SK-N-SH (cell line): Measurements from ENCODE around the gene SCYGR1.

Source experiments
- EZH2phosphoT487 ChIP-seq: fragments of 200-600 bp; sonication (generic); IDR thresholded peaks from 2 replicates; pipeline ENCODE4 v1.6.1; 2017; ENCODE audit warnings: low read depth, mixed run types, mild to moderate bottlenecking, antibody characterized with exemption, moderate library complexity, borderline replicate concordance
- FOXJ3 ChIP-seq: sonication (generic); formaldehyde crosslinking; IDR thresholded peaks from 2 replicates; pipeline ENCODE4 v1.5.1; 2020; ENCODE audit warnings: mild to moderate bottlenecking, missing genetic modification reagents
- FOXM1 ChIP-seq: IDR thresholded peaks from 2 replicates; pipeline ENCODE4 v1.4.0; 2012; ENCODE audit warnings: low read depth, mild to moderate bottlenecking
- JUND ChIP-seq: IDR thresholded peaks from 2 replicates; pipeline ENCODE4 v1.4.0; 2012
- NRF1 ChIP-seq: IDR thresholded peaks from 2 replicates; pipeline ENCODE4 v1.6.1; 2012; ENCODE audit warnings: low read depth, mild to moderate bottlenecking, low read length
- RFX5 ChIP-seq: IDR thresholded peaks from 2 replicates; pipeline ENCODE4 v1.6.1; 2012; ENCODE audit warnings: mild to moderate bottlenecking, improper control_type of control experiment, low read length
- RXRA ChIP-seq: IDR thresholded peaks from 2 replicates; pipeline ENCODE4 v1.4.0; 2012; ENCODE audit warnings: low read depth, mild to moderate bottlenecking, borderline replicate concordance
- SIN3A ChIP-seq: IDR thresholded peaks from 2 replicates; pipeline ENCODE4 v1.6.1; 2012; ENCODE audit warnings: low read depth, mild to moderate bottlenecking, low read length, moderate library complexity, borderline replicate concordance
- SMC3 ChIP-seq: IDR thresholded peaks from 2 replicates; pipeline ENCODE4 v1.6.1; 2012; ENCODE audit warnings: low read depth, low read length, improper control_type of control experiment
- TEAD4 ChIP-seq: IDR thresholded peaks from 2 replicates; pipeline ENCODE4 v1.4.0; 2012; ENCODE audit warnings: mild to moderate bottlenecking, borderline replicate concordance; ENCODE audit not compliant: insufficient read depth
- TF ChIP-seq, protein P1 (sequence below): fragments of 200-600 bp; sonication (generic); IDR thresholded peaks from 2 replicates; pipeline ENCODE4 v1.6.1; 2017; ENCODE audit warnings: antibody characterized with exemption, mild to moderate bottlenecking, moderate library complexity
- TF ChIP-seq, protein P2 (sequence below): fragments of 150-350 bp; IDR thresholded peaks from 2 replicates; pipeline ENCODE4 v1.6.1; 2017; ENCODE audit warnings: antibody characterized with exemption, low read length, low read depth, borderline replicate concordance
- TF ChIP-seq, protein P3 (sequence below): IDR thresholded peaks from 2 replicates; pipeline ENCODE4 v1.4.0; 2012; ENCODE audit warnings: low read depth, borderline replicate concordance
- TF ChIP-seq, protein P4 (sequence below): IDR thresholded peaks from 2 replicates; pipeline ENCODE4 v1.4.0; 2012; ENCODE audit warnings: low read depth

DNA sequence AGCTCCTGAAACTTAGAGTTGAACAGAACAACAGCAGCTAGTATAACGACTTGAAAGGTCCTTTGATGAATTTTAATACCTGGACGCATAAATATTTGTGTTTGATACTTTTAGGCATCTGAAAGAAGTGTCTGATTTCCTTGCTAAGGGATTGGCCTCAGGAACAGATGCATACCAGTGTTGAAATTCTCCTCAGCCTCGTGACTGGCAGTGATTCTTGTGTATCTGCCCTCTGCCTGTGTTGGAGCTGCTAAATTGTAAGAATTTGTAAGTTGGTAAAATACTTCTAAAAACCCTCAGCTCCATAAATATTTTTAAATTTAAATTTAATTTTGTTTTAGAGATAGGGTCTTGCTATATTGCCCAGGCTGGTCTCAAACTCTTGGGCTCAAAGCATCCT is 22.4 kb upstream of the SCYGR1 start:
- TF ChIP-seq RXRA (no peak), SIN3A (no peak), JUND (no peak), SMC3 (no peak), NRF1 (no peak), RFX5 (no peak), EZH2phosphoT487 (no peak), TEAD4 (no peak), FOXJ3 (CRISPR knock-in tag) (no peak), FOXM1 (no peak)
- TF ChIP-seq, protein P1, sequence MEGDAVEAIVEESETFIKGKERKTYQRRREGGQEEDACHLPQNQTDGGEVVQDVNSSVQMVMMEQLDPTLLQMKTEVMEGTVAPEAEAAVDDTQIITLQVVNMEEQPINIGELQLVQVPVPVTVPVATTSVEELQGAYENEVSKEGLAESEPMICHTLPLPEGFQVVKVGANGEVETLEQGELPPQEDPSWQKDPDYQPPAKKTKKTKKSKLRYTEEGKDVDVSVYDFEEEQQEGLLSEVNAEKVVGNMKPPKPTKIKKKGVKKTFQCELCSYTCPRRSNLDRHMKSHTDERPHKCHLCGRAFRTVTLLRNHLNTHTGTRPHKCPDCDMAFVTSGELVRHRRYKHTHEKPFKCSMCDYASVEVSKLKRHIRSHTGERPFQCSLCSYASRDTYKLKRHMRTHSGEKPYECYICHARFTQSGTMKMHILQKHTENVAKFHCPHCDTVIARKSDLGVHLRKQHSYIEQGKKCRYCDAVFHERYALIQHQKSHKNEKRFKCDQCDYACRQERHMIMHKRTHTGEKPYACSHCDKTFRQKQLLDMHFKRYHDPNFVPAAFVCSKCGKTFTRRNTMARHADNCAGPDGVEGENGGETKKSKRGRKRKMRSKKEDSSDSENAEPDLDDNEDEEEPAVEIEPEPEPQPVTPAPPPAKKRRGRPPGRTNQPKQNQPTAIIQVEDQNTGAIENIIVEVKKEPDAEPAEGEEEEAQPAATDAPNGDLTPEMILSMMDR, result no peak
- TF ChIP-seq, protein P2, sequence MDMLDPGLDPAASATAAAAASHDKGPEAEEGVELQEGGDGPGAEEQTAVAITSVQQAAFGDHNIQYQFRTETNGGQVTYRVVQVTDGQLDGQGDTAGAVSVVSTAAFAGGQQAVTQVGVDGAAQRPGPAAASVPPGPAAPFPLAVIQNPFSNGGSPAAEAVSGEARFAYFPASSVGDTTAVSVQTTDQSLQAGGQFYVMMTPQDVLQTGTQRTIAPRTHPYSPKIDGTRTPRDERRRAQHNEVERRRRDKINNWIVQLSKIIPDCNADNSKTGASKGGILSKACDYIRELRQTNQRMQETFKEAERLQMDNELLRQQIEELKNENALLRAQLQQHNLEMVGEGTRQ, result no peak
- TF ChIP-seq, protein P3, sequence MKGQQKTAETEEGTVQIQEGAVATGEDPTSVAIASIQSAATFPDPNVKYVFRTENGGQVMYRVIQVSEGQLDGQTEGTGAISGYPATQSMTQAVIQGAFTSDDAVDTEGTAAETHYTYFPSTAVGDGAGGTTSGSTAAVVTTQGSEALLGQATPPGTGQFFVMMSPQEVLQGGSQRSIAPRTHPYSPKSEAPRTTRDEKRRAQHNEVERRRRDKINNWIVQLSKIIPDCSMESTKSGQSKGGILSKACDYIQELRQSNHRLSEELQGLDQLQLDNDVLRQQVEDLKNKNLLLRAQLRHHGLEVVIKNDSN, result no peak
- TF ChIP-seq, protein P4, sequence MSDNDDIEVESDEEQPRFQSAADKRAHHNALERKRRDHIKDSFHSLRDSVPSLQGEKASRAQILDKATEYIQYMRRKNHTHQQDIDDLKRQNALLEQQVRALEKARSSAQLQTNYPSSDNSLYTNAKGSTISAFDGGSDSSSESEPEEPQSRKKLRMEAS, result no peak
